ENCODE measurements around the gene PPP2R2B.

PPP2R2B gene

DNA sequence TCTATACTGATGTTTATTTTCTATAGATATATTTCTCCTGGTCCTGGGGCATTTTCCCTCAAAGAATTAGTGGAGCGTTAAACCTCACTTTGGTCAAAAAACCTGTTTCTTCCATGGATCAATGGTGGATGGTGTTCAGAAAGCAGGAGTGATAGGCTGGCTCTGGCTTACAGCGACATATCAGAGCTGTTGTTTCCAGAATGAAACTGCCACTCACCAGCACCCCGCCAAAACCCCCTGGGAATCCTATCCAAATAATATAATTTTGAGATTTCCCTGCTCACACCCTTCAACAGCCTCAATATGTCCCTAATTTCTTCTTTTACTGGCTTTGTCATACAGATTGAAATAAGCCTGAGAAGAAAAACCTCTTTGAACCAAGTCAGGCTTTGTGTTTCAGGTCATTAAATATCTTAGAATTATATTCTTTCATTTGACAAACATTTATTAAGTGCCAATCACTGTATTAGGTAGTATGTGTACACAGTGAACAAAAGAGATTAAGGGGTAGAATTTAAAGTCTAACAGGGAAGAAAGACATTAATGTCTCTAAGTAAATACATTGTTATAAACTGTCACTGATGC, 218.1 kb downstream of the PPP2R2B start:
- H3K4me3 ChIP-seq (ENCODE audit: control insufficient read depth, low read depth, low read length): no peak overlapping the region
- TF ChIP-seq, protein P1, sequence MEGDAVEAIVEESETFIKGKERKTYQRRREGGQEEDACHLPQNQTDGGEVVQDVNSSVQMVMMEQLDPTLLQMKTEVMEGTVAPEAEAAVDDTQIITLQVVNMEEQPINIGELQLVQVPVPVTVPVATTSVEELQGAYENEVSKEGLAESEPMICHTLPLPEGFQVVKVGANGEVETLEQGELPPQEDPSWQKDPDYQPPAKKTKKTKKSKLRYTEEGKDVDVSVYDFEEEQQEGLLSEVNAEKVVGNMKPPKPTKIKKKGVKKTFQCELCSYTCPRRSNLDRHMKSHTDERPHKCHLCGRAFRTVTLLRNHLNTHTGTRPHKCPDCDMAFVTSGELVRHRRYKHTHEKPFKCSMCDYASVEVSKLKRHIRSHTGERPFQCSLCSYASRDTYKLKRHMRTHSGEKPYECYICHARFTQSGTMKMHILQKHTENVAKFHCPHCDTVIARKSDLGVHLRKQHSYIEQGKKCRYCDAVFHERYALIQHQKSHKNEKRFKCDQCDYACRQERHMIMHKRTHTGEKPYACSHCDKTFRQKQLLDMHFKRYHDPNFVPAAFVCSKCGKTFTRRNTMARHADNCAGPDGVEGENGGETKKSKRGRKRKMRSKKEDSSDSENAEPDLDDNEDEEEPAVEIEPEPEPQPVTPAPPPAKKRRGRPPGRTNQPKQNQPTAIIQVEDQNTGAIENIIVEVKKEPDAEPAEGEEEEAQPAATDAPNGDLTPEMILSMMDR (IDR thresholded peaks at IDR 0.05; ENCODE audit: control insufficient read depth, insufficient read depth, low read depth, low read length, missing control alignments): no peak
- no peak for DNase-seq (ENCODE audit: low read depth)

DNA sequence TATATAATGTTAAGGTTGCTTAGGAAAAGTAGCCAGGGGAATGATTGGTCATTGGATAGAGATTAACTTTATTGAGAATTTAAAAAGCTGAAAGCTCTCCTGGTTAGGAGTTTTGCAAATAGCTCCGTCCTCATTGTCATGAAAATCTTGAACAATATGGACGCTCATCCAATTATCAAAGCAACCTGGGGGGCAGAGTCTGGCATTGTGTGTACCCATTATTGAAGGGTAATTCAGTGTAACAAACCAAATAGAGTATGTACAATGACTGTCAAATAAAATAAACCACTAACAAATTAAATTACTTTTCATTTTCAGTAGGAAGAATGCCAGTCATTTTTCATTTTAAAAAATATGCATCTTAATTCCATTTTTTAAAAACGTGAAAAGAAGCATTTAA, 218.6 kb downstream of the PPP2R2B start:
- TF ChIP-seq, protein P1 (IDR thresholded peaks at IDR 0.05; ENCODE audit: control insufficient read depth, insufficient read depth, low read depth, low read length, missing control alignments): no peak
- no peak overlapping the region for H3K4me3 ChIP-seq (ENCODE audit: control insufficient read depth, low read depth, low read length)
- no peak for DNase-seq (ENCODE audit: low read depth)

DNA sequence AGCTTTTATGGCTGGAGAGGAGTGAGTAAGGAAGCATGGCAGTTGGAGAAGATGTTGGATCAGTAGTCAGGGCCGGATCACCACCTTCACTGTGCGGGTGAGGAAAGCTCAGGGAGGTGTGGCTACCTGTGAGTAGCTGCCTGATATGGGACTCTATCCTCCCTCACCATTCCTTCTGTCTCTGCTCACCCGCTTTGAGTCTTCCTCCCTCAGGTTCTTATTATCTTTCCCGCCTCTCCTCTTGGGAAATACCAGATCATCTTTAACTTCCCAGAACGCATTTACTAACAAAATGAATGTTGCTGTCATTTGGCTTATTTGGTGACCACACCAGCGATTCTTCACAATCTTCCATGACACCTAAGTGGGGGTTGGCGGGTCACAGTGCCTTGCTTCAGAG, 221.9 kb downstream of the PPP2R2B start:
- no peak for DNase-seq (ENCODE audit: low read depth)
- no peak overlapping the region for H3K4me3 ChIP-seq (ENCODE audit: control insufficient read depth, low read depth, low read length)
- TF ChIP-seq, protein P1 (IDR thresholded peaks at IDR 0.05; ENCODE audit: control insufficient read depth, insufficient read depth, low read depth, low read length, missing control alignments): no peak

DNA sequence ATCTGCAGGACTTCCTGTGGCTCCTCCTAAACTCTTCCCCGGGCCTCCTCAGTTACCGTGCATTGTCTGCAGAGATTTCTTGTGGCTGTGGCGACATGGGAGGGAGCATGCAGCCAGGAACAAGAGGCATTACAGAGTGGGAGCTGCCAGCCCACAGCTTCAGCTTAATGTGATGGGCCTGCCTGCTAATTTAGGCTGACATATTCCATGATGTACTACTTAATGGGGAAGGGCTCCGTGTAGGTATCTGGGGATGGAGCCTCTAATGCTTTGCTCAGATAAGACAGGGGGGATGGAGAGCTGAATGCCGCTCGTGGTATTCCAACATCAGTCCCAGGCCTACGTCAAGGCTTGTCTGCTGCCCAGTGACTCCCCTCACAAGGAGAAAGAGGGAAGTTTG, 225.0 kb downstream of the PPP2R2B start:
- DNase-seq (ENCODE audit: low read depth): no peak
- TF ChIP-seq, protein P1 (IDR thresholded peaks at IDR 0.05; ENCODE audit: control insufficient read depth, insufficient read depth, low read depth, low read length, missing control alignments): no peak
- H3K4me3 ChIP-seq (ENCODE audit: control insufficient read depth, low read depth, low read length): no peak overlapping the region

DNA sequence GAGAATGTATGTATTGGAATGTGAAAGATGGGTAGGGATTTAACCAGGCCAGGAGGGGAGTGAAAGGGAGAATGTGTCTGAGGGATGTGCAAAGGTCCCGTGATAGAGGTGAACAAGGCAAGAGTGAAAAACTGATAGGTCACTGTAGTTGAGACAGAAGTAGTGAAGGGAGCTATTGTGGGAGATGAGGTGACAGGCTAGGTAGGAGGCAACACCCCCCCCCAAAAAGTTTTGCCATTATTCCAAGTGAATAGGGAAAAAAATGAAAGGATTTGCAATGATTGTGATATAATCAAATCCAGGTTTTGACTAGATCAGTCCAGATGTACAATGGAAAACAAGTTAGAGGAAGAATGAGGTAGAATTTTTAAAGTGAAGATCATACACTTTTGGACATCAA, 226.0 kb downstream of the PPP2R2B start:
- TF ChIP-seq, protein P1 (IDR thresholded peaks at IDR 0.05; ENCODE audit: control insufficient read depth, insufficient read depth, low read depth, low read length, missing control alignments): no peak
- H3K4me3 ChIP-seq (ENCODE audit: control insufficient read depth, low read depth, low read length): no peak overlapping the region

DNA sequence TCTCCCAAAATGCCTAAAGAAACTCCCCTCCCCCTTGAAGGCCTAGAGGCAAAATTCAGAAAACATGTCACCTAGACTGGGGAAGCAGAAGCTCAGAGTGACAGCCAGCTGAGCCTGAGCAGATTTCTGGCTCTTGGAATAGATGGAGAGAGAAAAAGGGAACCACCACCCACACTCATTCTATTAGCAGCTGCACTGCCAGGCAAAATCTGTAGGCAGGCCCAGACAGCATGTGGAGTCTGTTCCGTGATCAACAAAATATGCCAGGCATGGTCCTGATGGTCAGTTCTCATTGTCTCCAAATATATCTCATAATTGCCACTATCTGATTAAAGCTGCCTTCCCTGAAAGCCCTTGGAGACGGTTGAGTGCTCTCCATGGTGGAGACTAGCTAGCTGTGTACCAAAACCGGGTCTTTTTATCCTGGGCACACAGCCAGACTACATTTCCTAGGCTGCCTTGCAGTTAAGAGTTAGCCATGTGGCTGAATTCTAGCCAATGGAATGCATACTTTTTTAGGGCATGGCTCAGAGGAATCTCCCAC, 230.8 kb downstream of the PPP2R2B start:
- TF ChIP-seq, protein P1 (IDR thresholded peaks at IDR 0.05; ENCODE audit: control insufficient read depth, insufficient read depth, low read depth, low read length, missing control alignments): no peak
- peak; percentile 4 for DNase-seq (ENCODE audit: low read depth)
- no peak overlapping the region for H3K4me3 ChIP-seq (ENCODE audit: control insufficient read depth, low read depth, low read length)

More for the DNA sequence above, 226.0 kb downstream of the PPP2R2B start:
- no peak for DNase-seq (ENCODE audit: low read depth)

Data from AG09309 (cell line).